Muscle of leg (tissue), 11 donors: ENCODE measurements around the gene LYVE1. TPM values are rescaled to one million over a fixed set of nuclear protein-coding genes. Genes with fewer than 3 reads are reported as not detected.

Experiments
- DNase-seq: peaks from one replicate; pipeline ENCODE4 v3.0.0; 2013
- H3K27ac ChIP-seq: one replicate; pipeline ENCODE4 v1.5.1; 2013; ENCODE audit warnings: mild to moderate bottlenecking, low read length, control low read depth
- H3K27me3 ChIP-seq: one replicate; pipeline ENCODE4 v1.6.1; 2013; ENCODE audit warnings: low read length; ENCODE audit not compliant: control insufficient read depth, insufficient read depth
- H3K36me3 ChIP-seq: one replicate; pipeline ENCODE4 v1.6.1; 2013; ENCODE audit warnings: low read length; ENCODE audit not compliant: control insufficient read depth, insufficient read depth
- H3K4me1 ChIP-seq: one replicate; pipeline ENCODE4 v1.6.1; 2013; ENCODE audit warnings: low read length; ENCODE audit not compliant: control insufficient read depth, insufficient read depth
- H3K4me3 ChIP-seq: one replicate; pipeline ENCODE4 v1.5.1; 2013; ENCODE audit warnings: low read length, control low read depth
- H3K9me3 ChIP-seq: replicated peaks from 2 replicates; pipeline ENCODE4 v1.6.1; 2013; ENCODE audit warnings: low read depth, low read length; ENCODE audit not compliant: control insufficient read depth
- WGBS: methylation state at CpG from one replicate; pipeline ENCODE4 v1.1.5; 2013; ENCODE audit warnings: missing lambda C conversion rate; ENCODE audit not compliant: insufficient coverage; 5-methylcytosine and 5-hydroxymethylcytosine counted together
- polyA plus RNA-seq, 8 donors: library from polyadenylated mRNA; unstranded; fragments of 120-200 nt; gene quantifications; one replicate each; pipeline versions ENCODE4 v1.2.1 to v1.2.3, GENCODE V29; 2013; ENCODE audit warnings: inconsistent platforms in 1 of 8, low replicate concordance in 1 of 8; ENCODE audit not compliant: insufficient read length in 8 of 8, insufficient read depth in 1 of 8
- total RNA-seq: library from RNA; stranded (reverse); fragments of 120-200 nt; gene quantifications from one replicate; pipeline ENCODE4 v1.2.4, GENCODE V29; 2013

Gene LYVE1
- total and polyA plus RNA-seq, 9 donors, result 52.2 to 92.2 (median 76.9) TPM

GRCh38 chr11:10604798-10605197 is 36.3 kb upstream of the LYVE1 start:
- DNase-seq, result peak; percentile 28
- no peaks in the 10 kb centered on the region for H3K27me3 ChIP-seq
- H3K9me3 ChIP-seq, result no peaks in the 10 kb centered on the region
- 40% methylated on average over 1 of the region's 3 CpGs for WGBS
- H3K27ac ChIP-seq, result peak overlapping the region; percentile 79
- peaks cover 67% of the 10 kb centered on the region for H3K4me1 ChIP-seq
- no peaks in the 10 kb centered on the region for H3K36me3 ChIP-seq
- H3K4me3 ChIP-seq, result no peak overlapping the region

- no peak overlapping the region for H3K4me3 ChIP-seq
- H3K36me3 ChIP-seq, result no peaks in the 10 kb centered on the region
- peak; percentile 68 for DNase-seq
- no peaks in the 10 kb centered on the region for H3K27me3 ChIP-seq
- H3K27ac ChIP-seq, result peak overlapping the region; percentile 79
- H3K4me1 ChIP-seq, result peaks cover 72% of the 10 kb centered on the region
- 13% methylated on average over 7 of the region's 9 CpGs for WGBS
- H3K9me3 ChIP-seq, result no peaks in the 10 kb centered on the region
These were observed 35.9 kb upstream of the LYVE1 start for GRCh38 chr11:10604340-10604748.

- Histone ChIP-seq H3K27ac (peak overlapping the region; percentile 79), H3K4me1 (peaks cover 77% of the 10 kb centered on the region), H3K27me3 (no peaks in the 10 kb centered on the region), H3K36me3 (no peaks in the 10 kb centered on the region), H3K4me3 (no peak overlapping the region), H3K9me3 (no peaks in the 10 kb centered on the region)
- DNase-seq, result no peak
- WGBS, result 92% methylated on average over 3 of the region's 5 CpGs
These were observed 35.3 kb upstream of the LYVE1 start for GRCh38 chr11:10603721-10604297.

GRCh38 chr11:10602945-10603344 is 34.5 kb upstream of the LYVE1 start:
- no peaks in the 10 kb centered on the region for H3K27me3 ChIP-seq
- H3K9me3 ChIP-seq, result no peaks in the 10 kb centered on the region
- H3K36me3 ChIP-seq, result no peaks in the 10 kb centered on the region
- 98% methylated on average over 11 of the region's 12 CpGs for WGBS
- no peak for DNase-seq
- H3K27ac ChIP-seq, result peak overlapping the region; percentile 89
- no peak overlapping the region for H3K4me3 ChIP-seq
- H3K4me1 ChIP-seq, result peaks cover 77% of the 10 kb centered on the region

- WGBS, result 95% methylated on average over 7 of the region's 7 CpGs
- Histone ChIP-seq H3K9me3 (no peaks in the 10 kb centered on the region), H3K27me3 (no peaks in the 10 kb centered on the region), H3K27ac (peak overlapping the region; percentile 89), H3K4me1 (peaks cover 74% of the 10 kb centered on the region), H3K4me3 (no peak overlapping the region), H3K36me3 (no peaks in the 10 kb centered on the region)
- no peak for DNase-seq
These were observed 33.9 kb upstream of the LYVE1 start for GRCh38 chr11:10602366-10602765.

- no peak overlapping the region for H3K4me3 ChIP-seq
- WGBS, result 73% methylated on average over 5 of the region's 6 CpGs
- H3K9me3 ChIP-seq, result no peaks in the 10 kb centered on the region
- DNase-seq, result peak; percentile 48
- peaks cover 69% of the 10 kb centered on the region for H3K4me1 ChIP-seq
- no peaks in the 10 kb centered on the region for H3K27me3 ChIP-seq
- H3K36me3 ChIP-seq, result no peaks in the 10 kb centered on the region
- peak overlapping the region; percentile 89 for H3K27ac ChIP-seq
These were observed 33.4 kb upstream of the LYVE1 start for GRCh38 chr11:10601837-10602236.

GRCh38 chr11:10600570-10601248 is 32.2 kb upstream of the LYVE1 start:
- no peak overlapping the region for H3K4me3 ChIP-seq
- WGBS, result 79% methylated on average over 8 of the region's 11 CpGs
- H3K27ac ChIP-seq, result peak overlapping the region; percentile 89
- H3K9me3 ChIP-seq, result no peaks in the 10 kb centered on the region
- no peaks in the 10 kb centered on the region for H3K36me3 ChIP-seq
- DNase-seq, result peak; percentile 78
- peaks cover 57% of the 10 kb centered on the region for H3K4me1 ChIP-seq
- H3K27me3 ChIP-seq, result no peaks in the 10 kb centered on the region

GRCh38 chr11:10599388-10600175 is 31.1 kb upstream of the LYVE1 start:
- Histone ChIP-seq H3K27ac (peak overlapping the region; percentile 89), H3K4me1 (peaks cover 57% of the 10 kb centered on the region), H3K4me3 (no peak overlapping the region), H3K27me3 (no peaks in the 10 kb centered on the region), H3K36me3 (no peaks in the 10 kb centered on the region), H3K9me3 (no peaks in the 10 kb centered on the region)
- peak; percentile 50 for DNase-seq
- WGBS, result 50% methylated on average over 5 of the region's 6 CpGs

GRCh38 chr11:10598816-10599215 is 30.4 kb upstream of the LYVE1 start:
- DNase-seq, result no peak
- no peaks in the 10 kb centered on the region for H3K36me3 ChIP-seq
- H3K9me3 ChIP-seq, result no peaks in the 10 kb centered on the region
- H3K4me3 ChIP-seq, result no peak overlapping the region
- peak overlapping the region; percentile 89 for H3K27ac ChIP-seq
- peaks cover 49% of the 10 kb centered on the region for H3K4me1 ChIP-seq
- H3K27me3 ChIP-seq, result no peaks in the 10 kb centered on the region
- WGBS, result 100% methylated on average over 1 of the region's 6 CpGs

GRCh38 chr11:10597877-10598351 is 29.4 kb upstream of the LYVE1 start:
- no peaks in the 10 kb centered on the region for H3K36me3 ChIP-seq
- WGBS, result 67% methylated on average over 1 of the region's 2 CpGs
- no peaks in the 10 kb centered on the region for H3K27me3 ChIP-seq
- H3K4me1 ChIP-seq, result peaks cover 40% of the 10 kb centered on the region
- no peak overlapping the region for H3K4me3 ChIP-seq
- DNase-seq, result peak; percentile 68
- no peaks in the 10 kb centered on the region for H3K9me3 ChIP-seq
- H3K27ac ChIP-seq, result peak overlapping the region; percentile 24
